ENCODE results near the gene STKLD1. TPM values are rescaled to one million over a fixed set of nuclear protein-coding genes. Genes with fewer than 3 reads are reported as not detected.
A peak's percentile ranks its signal among the peaks of the same experiment; 100 is the strongest.

The STKLD1 gene
- total RNA-seq, 1 experiment from 2014 or later, result 3.4 TPM

GRCh38 chr9:133415170-133415569, 39.0 kb downstream of the STKLD1 start:
- no peak overlapping the region for H3K27ac Mint-ChIP-seq (ENCODE audit: unreplicated experiment)
- ChIA-PET POLR2A (no interaction called here), CTCF (no interaction called here)
- BruUV-seq (replicated peaks), result no TSS peak
- DNase-seq, result no peak
- H3K9me3 ChIP-seq, result no peaks in the 10 kb centered on the region
- H3K27me3 ChIP-seq (replicated peaks; ENCODE audit: control insufficient read depth, insufficient read depth, low read length), result no peaks in the 10 kb centered on the region
- H3K27me3 Mint-ChIP-seq (ENCODE audit: insufficient read depth, unreplicated experiment), result no peaks in the 10 kb centered on the region
- peaks cover 3% of the 10 kb centered on the region; the same call in 1 of the 2 replicates for H3K36me3 ChIP-seq (ENCODE audit: control insufficient read depth, insufficient read depth, low read length)
- peaks cover 11% of the 10 kb centered on the region for H3K4me1 ChIP-seq
- no peaks in the 10 kb centered on the region for H3K9me3 Mint-ChIP-seq (ENCODE audit: unreplicated experiment)
- no peak overlapping the region for H3K4me3 Mint-ChIP-seq (ENCODE audit: unreplicated experiment)
- no peak overlapping the region for H3K4me3 ChIP-seq (ENCODE audit: low read depth, low read length)
- no peak for TF ChIP-seq CTCF (IDR thresholded peaks at IDR 0.05; ENCODE audit: insufficient read depth in 1 of 2, low read depth in 1 of 2, low read length in 1 of 2, severe bottlenecking in 1 of 2, unreplicated experiment in 1 of 2)
- H3K4me1 Mint-ChIP-seq (ENCODE audit: low read depth, unreplicated experiment), result peaks cover 11% of the 10 kb centered on the region
- intact Hi-C loops (cut with micrococcal nuclease; ENCODE audit: unreplicated experiment), result loop anchor here (5.0 kb wide), 1 partner anchor 42 kb away; the partner anchor contains the start of gene CACFD1
- peaks cover 47% of the 10 kb centered on the region for H3K36me3 Mint-ChIP-seq (ENCODE audit: insufficient read depth, unreplicated experiment)

- no peaks in the 10 kb centered on the region for H3K27me3 ChIP-seq (replicated peaks; ENCODE audit: control insufficient read depth, insufficient read depth, low read length)
- intact Hi-C loops (cut with micrococcal nuclease; ENCODE audit: unreplicated experiment), result loop anchor here (5.0 kb wide), 1 partner anchor 40 kb away; the partner anchor contains the start of gene CACFD1
- CTCF ChIA-PET, result interaction anchor here (0.5 to 0.9 kb wide), 2 partner anchors 42 to 82 kb away, joined by 3 to 5 read pairs; partner anchors contain the start of genes CACFD1 and SURF6
- TSS peak; percentile 68 for BruUV-seq (replicated peaks)
- H3K36me3 Mint-ChIP-seq (ENCODE audit: insufficient read depth, unreplicated experiment), result peaks cover 23% of the 10 kb centered on the region
- no peaks in the 10 kb centered on the region for H3K9me3 Mint-ChIP-seq (ENCODE audit: unreplicated experiment)
- H3K4me1 Mint-ChIP-seq (ENCODE audit: low read depth, unreplicated experiment), result peaks cover 11% of the 10 kb centered on the region
- peaks cover 3% of the 10 kb centered on the region; the same call in 1 of the 2 replicates for H3K36me3 ChIP-seq (ENCODE audit: control insufficient read depth, insufficient read depth, low read length)
- H3K9me3 ChIP-seq, result no peaks in the 10 kb centered on the region
- H3K27ac Mint-ChIP-seq (ENCODE audit: unreplicated experiment), result peak within 1 kb of the TSS; percentile 84
- POLR2A ChIA-PET, result interaction anchor here (1.3 to 2.9 kb wide), 2 partner anchors 42 to 388 kb away, joined by 3 to 28 read pairs; partner anchors contain the start of gene CACFD1
- peaks cover 12% of the 10 kb centered on the region for H3K4me1 ChIP-seq
- TF ChIP-seq CTCF (IDR thresholded peaks at IDR 0.05; ENCODE audit: insufficient read depth in 1 of 2, low read depth in 1 of 2, low read length in 1 of 2, severe bottlenecking in 1 of 2, unreplicated experiment in 1 of 2), result no peak
- H3K4me3 Mint-ChIP-seq (ENCODE audit: unreplicated experiment), result peak within 1 kb of the TSS; percentile 86
- no peaks in the 10 kb centered on the region for H3K27me3 Mint-ChIP-seq (ENCODE audit: insufficient read depth, unreplicated experiment)
- peak within 1 kb of the TSS; percentile 65 for H3K4me3 ChIP-seq (ENCODE audit: low read depth, low read length)
- DNase-seq, result peak; percentile 93 to 95
These were observed 41.6 kb downstream of the STKLD1 start, which contains the start of gene REXO4 for GRCh38 chr9:133417541-133418461. REXO4 (minus strand) TSS chr9:133418010; CDS start chr9:133417844, 166 bp downstream.

- Mint-ChIP-seq H3K4me3 (ENCODE audit: unreplicated experiment) (peak overlapping the region; percentile 86), H3K27me3 (ENCODE audit: insufficient read depth, unreplicated experiment) (no peaks in the 10 kb centered on the region), H3K9me3 (ENCODE audit: unreplicated experiment) (no peaks in the 10 kb centered on the region), H3K27ac (ENCODE audit: unreplicated experiment) (peak overlapping the region; percentile 84), H3K4me1 (ENCODE audit: low read depth, unreplicated experiment) (peaks cover 11% of the 10 kb centered on the region), H3K36me3 (ENCODE audit: insufficient read depth, unreplicated experiment) (peaks cover 11% of the 10 kb centered on the region)
- no peak for TF ChIP-seq CTCF (IDR thresholded peaks at IDR 0.05; ENCODE audit: insufficient read depth in 1 of 2, low read depth in 1 of 2, low read length in 1 of 2, severe bottlenecking in 1 of 2, unreplicated experiment in 1 of 2)
- no TSS peak for BruUV-seq (replicated peaks)
- H3K27me3 ChIP-seq (replicated peaks; ENCODE audit: control insufficient read depth, insufficient read depth, low read length), result no peaks in the 10 kb centered on the region
- H3K36me3 ChIP-seq (ENCODE audit: control insufficient read depth, insufficient read depth, low read length), result 0 out of 2 replicates have a peak, but pooled peaks cover 2% of the 10 kb centered on the region
- intact Hi-C loops (cut with micrococcal nuclease; ENCODE audit: unreplicated experiment), result loop anchor here (5.0 kb wide), 1 partner anchor 38 kb away; the partner anchor contains the start of gene CACFD1
- peaks cover 12% of the 10 kb centered on the region for H3K4me1 ChIP-seq
- no peak for DNase-seq
- H3K9me3 ChIP-seq, result no peaks in the 10 kb centered on the region
- POLR2A ChIA-PET, result interaction anchor here (1.3 to 2.9 kb wide), 2 partner anchors 41 to 389 kb away, joined by 3 to 28 read pairs; partner anchors contain the start of gene CACFD1
- CTCF ChIA-PET, result interaction anchor here (0.6 kb wide), 1 partner anchor 63 kb away, joined by 3 read pairs; no protein-coding TSS in a partner anchor
- H3K4me3 ChIP-seq (ENCODE audit: low read depth, low read length), result peak overlapping the region; percentile 65
These were observed 42.8 kb downstream of the STKLD1 start for GRCh38 chr9:133419005-133419404.
